ENCODE data around the gene APOBEC3A.
"Not testable (repeated sequence)": the region's sequence is repeated elsewhere in the genome, so short reads cannot be mapped to it uniquely, and the experiment has no call there.

Gene APOBEC3A

DNA sequence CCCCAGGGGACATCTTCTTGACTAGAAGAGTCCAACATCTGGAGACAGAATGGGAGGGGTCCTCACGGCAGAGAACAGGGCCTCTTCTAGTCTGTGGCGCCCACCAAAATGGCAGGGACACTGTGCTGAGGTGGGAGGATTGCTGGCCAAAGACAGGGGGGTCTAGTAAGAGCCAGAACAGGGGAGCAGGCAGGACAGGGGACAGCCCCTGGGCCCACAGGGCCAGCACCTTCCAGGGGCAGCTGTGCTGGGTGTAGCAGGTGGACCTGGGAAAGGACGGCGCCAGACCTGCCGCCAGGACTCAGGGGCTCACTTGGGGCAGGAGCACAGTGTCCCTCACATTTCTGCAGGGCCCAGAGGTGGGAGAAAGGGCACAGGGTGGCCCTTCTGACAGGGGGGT is 858 bp upstream of the APOBEC3A start:
- TF ChIP-seq, protein P1, sequence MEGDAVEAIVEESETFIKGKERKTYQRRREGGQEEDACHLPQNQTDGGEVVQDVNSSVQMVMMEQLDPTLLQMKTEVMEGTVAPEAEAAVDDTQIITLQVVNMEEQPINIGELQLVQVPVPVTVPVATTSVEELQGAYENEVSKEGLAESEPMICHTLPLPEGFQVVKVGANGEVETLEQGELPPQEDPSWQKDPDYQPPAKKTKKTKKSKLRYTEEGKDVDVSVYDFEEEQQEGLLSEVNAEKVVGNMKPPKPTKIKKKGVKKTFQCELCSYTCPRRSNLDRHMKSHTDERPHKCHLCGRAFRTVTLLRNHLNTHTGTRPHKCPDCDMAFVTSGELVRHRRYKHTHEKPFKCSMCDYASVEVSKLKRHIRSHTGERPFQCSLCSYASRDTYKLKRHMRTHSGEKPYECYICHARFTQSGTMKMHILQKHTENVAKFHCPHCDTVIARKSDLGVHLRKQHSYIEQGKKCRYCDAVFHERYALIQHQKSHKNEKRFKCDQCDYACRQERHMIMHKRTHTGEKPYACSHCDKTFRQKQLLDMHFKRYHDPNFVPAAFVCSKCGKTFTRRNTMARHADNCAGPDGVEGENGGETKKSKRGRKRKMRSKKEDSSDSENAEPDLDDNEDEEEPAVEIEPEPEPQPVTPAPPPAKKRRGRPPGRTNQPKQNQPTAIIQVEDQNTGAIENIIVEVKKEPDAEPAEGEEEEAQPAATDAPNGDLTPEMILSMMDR (IDR thresholded peaks at IDR 0.05; ENCODE audit: borderline replicate concordance, control extremely low read depth, extremely low read depth, insufficient read depth, missing control alignments) = no peak
- in situ Hi-C loops (cut with MboI; ENCODE audit: low sequenced_read_pairs, unreplicated experiment) = no loop called here
- DNase-seq (ENCODE audit: low spot score) = no peak

GRCh38 chr22:38957808-38958650 is 620 bp downstream of the APOBEC3A start:
- no peak for DNase-seq (ENCODE audit: low spot score)
- in situ Hi-C loops (cut with MboI; ENCODE audit: low sequenced_read_pairs, unreplicated experiment) = no loop called here
- TF ChIP-seq, protein P1 (IDR thresholded peaks at IDR 0.05; ENCODE audit: borderline replicate concordance, control extremely low read depth, extremely low read depth, insufficient read depth, missing control alignments) = no peak

GRCh38 chr22:38958651-38958943 is 1.2 kb downstream of the APOBEC3A start:
- DNase-seq (ENCODE audit: low spot score); in situ Hi-C loops (cut with MboI; ENCODE audit: low sequenced_read_pairs, unreplicated experiment): not testable (repeated sequence)

GRCh38 chr22:38959590-38959989 is 2.2 kb downstream of the APOBEC3A start:
- in situ Hi-C loops (cut with MboI; ENCODE audit: low sequenced_read_pairs, unreplicated experiment) = no loop called here
- DNase-seq (ENCODE audit: low spot score) = no peak
- TF ChIP-seq, protein P1 (IDR thresholded peaks at IDR 0.05; ENCODE audit: borderline replicate concordance, control extremely low read depth, extremely low read depth, insufficient read depth, missing control alignments) = no peak

DNA sequence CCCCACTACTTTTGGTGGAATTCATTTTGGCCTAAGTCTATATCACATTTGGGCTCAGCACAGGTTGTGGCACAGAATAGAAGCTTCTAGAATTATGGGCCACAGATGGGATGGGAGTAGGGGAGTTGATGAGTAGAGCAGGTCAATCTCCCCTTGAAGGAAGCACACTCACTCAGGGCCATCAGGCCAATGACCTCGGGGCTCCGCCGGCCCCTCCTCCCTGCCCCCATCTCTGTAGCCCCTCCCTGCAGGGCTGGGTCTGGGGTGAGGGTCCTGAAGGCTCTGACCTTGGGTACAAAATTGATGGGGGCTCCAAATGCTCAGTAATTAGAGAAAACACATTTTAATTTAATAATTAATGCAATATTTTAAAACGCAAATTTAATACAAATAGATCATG is 3.3 kb downstream of the APOBEC3A start:
- DNase-seq (ENCODE audit: low spot score); in situ Hi-C loops (cut with MboI; ENCODE audit: low sequenced_read_pairs, unreplicated experiment): not testable (repeated sequence)

- not testable (repeated sequence) for DNase-seq (ENCODE audit: low spot score)
Observed at GRCh38 chr22:38963291-38963738, 5.9 kb downstream of the APOBEC3A start.

GRCh38 chr22:38963872-38964271 is 6.5 kb downstream of the APOBEC3A start:
- DNase-seq (ENCODE audit: low spot score) = no peak
- TF ChIP-seq, protein P1 (IDR thresholded peaks at IDR 0.05; ENCODE audit: borderline replicate concordance, control extremely low read depth, extremely low read depth, insufficient read depth, missing control alignments) = no peak
- in situ Hi-C loops (cut with MboI; ENCODE audit: low sequenced_read_pairs, unreplicated experiment) = no loop called here

More at GRCh38 chr22:38963291-38963738, 5.9 kb downstream of the APOBEC3A start:
- in situ Hi-C loops (cut with MboI; ENCODE audit: low sequenced_read_pairs, unreplicated experiment) = not testable (repeated sequence)

GRCh38 chr22:38964306-38964705 is 6.9 kb downstream of the APOBEC3A start:
- in situ Hi-C loops (cut with MboI; ENCODE audit: low sequenced_read_pairs, unreplicated experiment) = no loop called here
- no peak for DNase-seq (ENCODE audit: low spot score)
- TF ChIP-seq, protein P1 (IDR thresholded peaks at IDR 0.05; ENCODE audit: borderline replicate concordance, control extremely low read depth, extremely low read depth, insufficient read depth, missing control alignments) = no peak

Data from GM13976 (cell line).